HL-60/S4 treated with retinoic acid at 250 ng/mL for 4 days and 3 days (cell line): ENCODE data around the gene BRSK2.

ENCODE experiments used
- in situ Hi-C: fragments of 300-500 bp; cut with MboI; formaldehyde crosslinking; loops from 2 replicates; pipeline ENCODE4 v1.7.0; 2022; ENCODE audit warnings: low sequenced_read_pairs

Gene BRSK2

DNA sequence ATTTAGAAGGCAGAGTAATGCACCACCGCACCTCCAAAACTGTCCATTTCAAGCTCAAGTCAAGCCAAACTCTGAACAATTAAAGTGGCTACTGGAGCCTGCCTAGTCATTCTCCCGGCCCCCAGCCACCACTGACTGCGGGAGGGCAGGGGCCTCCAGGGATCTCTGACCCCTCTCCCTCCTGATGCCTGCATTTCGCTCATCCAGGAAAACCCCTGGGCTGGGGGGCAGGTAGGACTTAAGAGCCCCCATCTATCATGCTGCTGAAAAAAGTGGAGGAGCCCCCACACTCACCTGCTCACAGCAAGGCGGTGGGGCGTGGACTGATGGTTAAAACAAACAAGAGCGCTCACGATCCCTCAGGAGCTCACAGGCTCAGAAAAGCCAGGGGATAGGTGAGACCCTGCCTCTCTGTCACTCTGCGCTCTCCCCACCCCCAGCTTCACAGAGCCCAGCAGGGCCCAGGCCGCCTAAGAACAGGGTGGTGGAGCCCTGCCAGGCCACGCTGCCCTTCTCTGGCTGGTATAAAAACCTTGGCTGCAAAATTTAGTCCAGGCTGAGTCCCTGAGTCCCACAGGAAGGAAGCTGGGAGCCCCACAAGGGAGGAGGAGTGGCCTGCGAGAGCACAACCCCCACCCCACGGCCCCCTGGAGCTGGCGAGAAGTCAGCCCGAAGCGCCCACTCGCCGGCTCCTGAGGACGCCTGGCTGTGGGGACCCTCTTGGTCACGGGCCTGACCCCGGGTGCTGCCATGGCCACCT is 117.8 kb downstream of the BRSK2 start:
- in situ Hi-C loops, result loop anchor here (25.0 kb wide), 1 partner anchor 295 kb away; the partner anchor contains the start of gene MUC5B

DNA sequence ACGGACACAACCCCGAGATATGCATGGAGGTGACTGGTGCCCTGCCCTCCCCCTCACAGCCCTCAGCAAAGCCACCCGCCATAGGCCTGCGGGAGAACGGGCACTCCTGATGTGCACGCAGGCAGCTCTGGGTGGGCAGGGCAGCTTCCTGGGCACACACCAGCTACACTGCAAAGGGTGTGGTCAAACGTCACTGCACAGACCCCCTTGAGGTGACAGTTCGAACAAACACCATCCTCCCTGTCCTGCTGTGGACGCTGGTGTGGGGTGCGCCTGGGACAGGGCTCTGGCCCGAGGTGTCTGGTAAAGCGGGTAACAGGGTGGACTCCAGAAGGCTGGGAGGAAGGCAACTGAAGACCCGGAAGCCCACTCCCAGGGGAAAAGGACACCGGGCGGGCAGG is 118.8 kb downstream of the BRSK2 start:
- in situ Hi-C loops, result loop anchor here (25.0 kb wide), 1 partner anchor 296 kb away; the partner anchor contains the start of gene MUC5B

DNA sequence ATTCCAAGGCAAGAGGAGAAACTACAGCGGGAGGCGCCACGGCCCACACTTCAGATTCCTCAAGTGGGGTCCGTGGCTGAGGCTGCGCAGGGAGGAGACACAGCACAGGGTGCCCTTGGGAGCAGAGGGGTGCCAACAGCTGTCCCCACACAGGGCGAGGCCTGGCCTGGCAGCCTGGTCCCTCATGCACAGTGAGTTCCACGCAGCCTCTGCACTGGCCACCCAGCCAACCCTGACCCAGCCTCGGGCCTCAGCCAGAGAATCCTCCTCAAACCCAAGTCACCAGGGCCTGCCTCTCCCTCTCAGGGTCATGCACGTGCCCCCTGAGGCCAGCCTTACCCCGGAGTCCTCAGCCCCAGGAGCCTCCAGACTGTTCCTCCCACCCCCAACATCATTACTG is 119.3 kb downstream of the BRSK2 start:
- in situ Hi-C loops, result loop anchor here (25.0 kb wide), 1 partner anchor 297 kb away; the partner anchor contains the start of gene MUC5B

DNA sequence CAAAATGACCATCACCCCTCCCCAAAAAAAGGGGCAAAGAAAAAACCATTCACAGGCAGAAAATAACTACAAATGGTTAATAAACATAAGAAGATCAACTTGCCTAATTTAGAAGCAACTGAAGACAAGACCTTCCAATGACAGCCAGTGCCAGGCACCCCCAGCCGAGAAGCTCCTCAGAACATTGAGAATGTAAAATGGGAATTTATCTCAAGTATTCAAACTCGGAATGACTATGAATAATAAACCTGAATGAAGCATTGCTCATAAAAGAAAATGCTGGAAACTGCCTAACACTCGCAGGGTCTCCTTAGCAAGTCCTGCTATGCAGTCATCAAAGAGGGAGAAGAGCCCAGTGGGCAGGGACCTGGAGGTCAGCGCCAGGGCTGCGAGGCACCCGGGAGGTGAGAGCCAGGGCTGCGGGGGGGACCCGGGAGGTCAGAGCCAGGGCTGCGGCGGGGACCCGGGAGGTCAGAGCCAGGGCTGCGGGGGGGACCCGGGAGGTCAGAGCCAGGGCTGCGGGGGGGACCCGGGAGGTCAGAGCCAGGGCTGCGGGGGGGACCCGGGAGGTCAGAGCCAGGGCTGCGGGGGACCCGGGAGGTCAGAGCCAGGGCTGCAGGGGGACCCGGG is 120.0 kb downstream of the BRSK2 start:
- in situ Hi-C loops, result loop anchor here (25.0 kb wide), 1 partner anchor 297 kb away; the partner anchor contains the start of gene MUC5B

DNA sequence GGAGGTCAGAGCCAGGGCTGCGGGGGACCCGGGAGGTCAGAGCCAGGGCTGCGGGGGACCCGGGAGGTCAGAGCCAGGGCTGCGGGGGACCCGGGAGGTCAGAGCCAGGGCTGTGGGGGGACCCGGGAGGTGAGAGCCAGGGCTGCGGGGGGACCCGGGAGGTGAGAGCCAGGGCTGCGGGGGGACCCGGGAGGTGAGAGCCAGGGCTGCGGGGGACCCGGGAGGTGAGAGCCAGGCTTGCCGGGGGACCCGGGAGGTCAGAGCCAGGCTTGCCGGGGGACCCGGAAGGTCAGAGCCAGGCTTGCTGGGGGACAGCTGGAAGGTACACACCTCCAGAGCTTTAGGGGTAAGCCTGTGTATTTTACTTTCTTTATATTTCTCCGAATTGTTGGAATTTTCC is 120.6 kb downstream of the BRSK2 start:
- in situ Hi-C loops, result loop anchor here (25.0 kb wide), 1 partner anchor 298 kb away; the partner anchor contains the start of gene MUC5B

DNA sequence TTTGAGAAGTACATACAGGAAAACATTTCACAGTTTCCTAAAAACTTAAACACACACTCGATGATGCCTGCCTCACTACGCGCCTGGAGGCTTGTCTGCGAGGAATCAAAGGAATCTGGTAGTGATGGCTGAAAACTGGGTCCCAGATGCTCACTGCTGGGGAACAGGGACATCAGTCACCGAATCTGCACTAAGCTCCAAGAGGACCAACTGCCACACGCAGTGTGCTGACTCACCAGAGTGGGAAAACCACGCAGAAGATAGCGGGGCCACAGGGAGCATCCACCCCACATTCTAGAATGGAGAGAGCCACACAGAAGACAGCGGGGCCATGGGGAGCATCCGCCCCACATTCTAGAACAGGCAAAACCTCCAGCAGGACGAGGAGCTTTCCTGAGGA is 121.2 kb downstream of the BRSK2 start:
- in situ Hi-C loops, result loop anchor here (25.0 kb wide), 1 partner anchor 299 kb away; the partner anchor contains the start of gene MUC5B

DNA sequence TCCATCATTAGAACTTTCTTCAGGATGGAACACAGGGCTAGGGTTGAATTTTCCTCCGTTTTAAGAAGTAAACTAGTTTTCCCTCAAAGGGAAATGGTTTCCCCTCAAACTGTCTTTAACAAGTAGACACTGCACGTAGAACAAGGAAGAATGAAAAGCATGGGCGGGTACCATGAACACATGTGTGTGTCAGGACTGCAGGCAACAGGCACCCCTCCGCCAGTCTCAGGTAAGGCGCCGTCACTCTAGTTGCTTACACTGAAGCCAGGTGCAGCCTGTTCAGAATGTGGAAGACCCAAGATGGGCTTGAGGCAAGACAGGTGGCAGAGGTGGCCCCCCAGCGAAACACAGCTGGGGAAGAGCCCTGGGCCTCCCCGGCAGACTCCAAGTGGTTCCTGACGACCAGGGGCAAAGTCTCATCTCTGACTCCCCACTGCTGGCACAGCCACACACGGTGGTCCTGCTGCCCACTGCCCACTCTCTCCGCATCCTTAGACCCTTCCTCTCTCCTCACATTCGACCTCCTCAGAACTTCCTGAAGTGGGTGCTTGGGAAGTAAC is 122.3 kb downstream of the BRSK2 start:
- in situ Hi-C loops, result loop anchor here (25.0 kb wide), 1 partner anchor 300 kb away; the partner anchor contains the start of gene MUC5B
